PC-9 (cell line): Measurements from ENCODE around the gene KHK. TPM values are rescaled to one million over a fixed set of nuclear protein-coding genes. Genes with fewer than 3 reads are reported as not detected.

Experiments used
- Bru-seq: library from RNA; stranded (reverse); fragments of 400-500 nt; gene quantifications from one replicate; lab custom pipeline; 2021; lab: Mats Ljungman, UMichigan
- BruChase-seq, 2 experiments: library from RNA; stranded (reverse); fragments of 400-500 nt; gene quantifications; one replicate each; lab custom pipeline; 2021; lab: Mats Ljungman, UMichigan
- BruUV-seq: library from RNA; stranded (reverse); fragments of 400-500 nt; replicated peaks from 2 replicates; lab custom pipeline; 2021; lab: Mats Ljungman, UMichigan
- CTCF ChIA-PET: fragments of 300-600 bp; sonication (Branson Sonifier 250); formaldehyde crosslinking; loops from one replicate; lab custom pipeline; 2022; ENCODE audit warnings: antibody characterized with exemption; lab: Charles Lee
- POLR2A ChIA-PET: fragments of 300-600 bp; sonication (Branson Sonifier 250); formaldehyde crosslinking; loops from one replicate; lab custom pipeline; 2022; ENCODE audit warnings: antibody characterized with exemption; ENCODE audit not compliant: unreplicated experiment; lab: Charles Lee
- DNase-seq, 2 experiments: peaks; one replicate each; pipeline versions ENCODE4 v3.0.0 to v3.0.0-alpha.2; 2015 to 2022; ENCODE audit warnings: mixed read lengths in 1 of 2
- H2AFZ ChIP-seq: fragments of 200-600 bp; sonication (generic); 2 replicates; pipeline ENCODE4 v1.8.1; 2017; ENCODE audit warnings: antibody characterized with exemption
- H3F3A ChIP-seq: fragments of 200-600 bp; sonication (generic); 2 replicates; pipeline ENCODE4 v1.8.1; 2017; ENCODE audit warnings: antibody characterized with exemption, mild to moderate bottlenecking, low read depth; ENCODE audit not compliant: insufficient read depth
- H3K27ac ChIP-seq: fragments of 200-600 bp; sonication (generic); 2 replicates; pipeline ENCODE4 v1.6.1; 2016; ENCODE audit warnings: mixed run types
- H3K27me3 ChIP-seq: fragments of 200-600 bp; sonication (generic); 2 replicates; pipeline ENCODE4 v1.6.1; 2016; ENCODE audit warnings: low read depth, mixed run types; ENCODE audit not compliant: insufficient read depth
- H3K36me3 ChIP-seq: fragments of 200-600 bp; sonication (generic); 2 replicates; pipeline ENCODE4 v1.6.1; 2016; ENCODE audit warnings: low read depth, mixed run types
- H3K4me1 ChIP-seq: fragments of 200-600 bp; sonication (generic); replicated peaks from 2 replicates; pipeline ENCODE4 v1.6.1; 2016; ENCODE audit warnings: mixed run types; ENCODE audit not compliant: insufficient read depth
- H3K4me2 ChIP-seq: fragments of 200-600 bp; sonication (generic); 2 replicates; pipeline ENCODE4 v1.6.1; 2017; ENCODE audit warnings: mixed run types
- H3K4me3 ChIP-seq: fragments of 200-600 bp; sonication (generic); 2 replicates; pipeline ENCODE4 v1.6.1; 2016; ENCODE audit warnings: mixed run types
- H3K79me2 ChIP-seq: fragments of 200-600 bp; sonication (generic); 2 replicates; pipeline ENCODE4 v1.6.1; 2017; ENCODE audit warnings: low read depth, mixed run types
- H3K9me2 ChIP-seq: fragments of 200-600 bp; sonication (generic); 2 replicates; pipeline ENCODE4 v1.8.1; 2017; ENCODE audit warnings: mild to moderate bottlenecking; ENCODE audit not compliant: insufficient read depth
- H3K9me3 ChIP-seq: fragments of 200-600 bp; sonication (generic); 2 replicates; pipeline ENCODE4 v1.8.1; 2016; ENCODE audit warnings: low read depth; ENCODE audit not compliant: insufficient read depth
- H4K20me1 ChIP-seq: fragments of 200-600 bp; sonication (generic); 2 replicates; pipeline ENCODE4 v1.8.1; 2017; ENCODE audit not compliant: insufficient read depth
- EZH2 ChIP-seq: fragments of 200-600 bp; sonication (generic); IDR thresholded peaks from 2 replicates; pipeline ENCODE4 v1.8.0; 2017; ENCODE audit warnings: antibody characterized with exemption, low read depth
- intact Hi-C: fragments of 100-400 bp; cut with micrococcal nuclease; formaldehyde crosslinking; loops from one replicate; pipeline ENCODE4 v1.10.0; 2022; ENCODE audit not compliant: unreplicated experiment
- long read RNA-seq: library from polyadenylated mRNA; stranded (forward); transcript quantifications from one replicate; pipeline ENCODE4 v2.0.0, GENCODE V29; 2022
- total RNA-seq: library from RNA; stranded (reverse); gene quantifications from 2 replicates; pipeline ENCODE4 v1.2.3, GENCODE V29; 2021
- TF ChIP-seq, protein P1 (sequence below): fragments of 200-600 bp; sonication (generic); conservative IDR thresholded peaks from 2 replicates; pipeline ENCODE4 v1.6.1; 2017; ENCODE audit warnings: mixed run types, antibody characterized with exemption, mild to moderate bottlenecking, moderate library complexity

KHK gene
- 4.4 and 10.4 TPM in 2 replicates for total RNA-seq
- Bru-seq, nascent RNA: percentile 28 among the genes with signal in this experiment
- BruChase-seq, experiment 1, labeled RNA remaining after a 2-hour chase: percentile 32 among the genes with signal in this experiment
- BruChase-seq, experiment 2, labeled RNA remaining after a 6-hour chase: percentile 29 among the genes with signal in this experiment
- long read RNA-seq, transcript KHK-202 (8 exons, 2,411 nt): major isoform, 15 of 20 reads
- long read RNA-seq, partial matches to known transcripts: 0 of 20 reads
- long read RNA-seq, other reads (novel, unspliced or antisense): 5 of 20 reads

- Histone ChIP-seq H4K20me1 (no peaks in the 10 kb centered on the region), H3K9me2 (no peaks in the 10 kb centered on the region), H3K36me3 (no peaks in the 10 kb centered on the region), H3K27me3 (no peaks in the 10 kb centered on the region), H3K9me3 (no peaks in the 10 kb centered on the region), H3K79me2 (no peaks in the 10 kb centered on the region), H3F3A (peaks cover 6% of the 10 kb centered on the region; the same call in 1 of the 2 replicates), H2AFZ (peak within 1 kb of the TSS; percentile 100), H3K4me3 (peak within 1 kb of the TSS; percentile 94), H3K27ac (no peak within 1 kb of the TSS), H3K4me2 (peak within 1 kb of the TSS; percentile 87), H3K4me1 (peaks cover 18% of the 10 kb centered on the region)
- BruUV-seq: no TSS peak
- ChIA-PET CTCF (interaction anchor here (0.5 to 1.5 kb wide), 6 partner anchors 10 to 198 kb away, joined by 3 to 27 read pairs (median 8); no protein-coding TSS in a partner anchor), POLR2A (interaction anchor here (0.6 to 0.7 kb wide), 4 partner anchors 9 to 1075 kb away, joined by 3 to 5 read pairs (median 3); no protein-coding TSS in a partner anchor)
- TF ChIP-seq EZH2: no peak
- TF ChIP-seq, protein P1, sequence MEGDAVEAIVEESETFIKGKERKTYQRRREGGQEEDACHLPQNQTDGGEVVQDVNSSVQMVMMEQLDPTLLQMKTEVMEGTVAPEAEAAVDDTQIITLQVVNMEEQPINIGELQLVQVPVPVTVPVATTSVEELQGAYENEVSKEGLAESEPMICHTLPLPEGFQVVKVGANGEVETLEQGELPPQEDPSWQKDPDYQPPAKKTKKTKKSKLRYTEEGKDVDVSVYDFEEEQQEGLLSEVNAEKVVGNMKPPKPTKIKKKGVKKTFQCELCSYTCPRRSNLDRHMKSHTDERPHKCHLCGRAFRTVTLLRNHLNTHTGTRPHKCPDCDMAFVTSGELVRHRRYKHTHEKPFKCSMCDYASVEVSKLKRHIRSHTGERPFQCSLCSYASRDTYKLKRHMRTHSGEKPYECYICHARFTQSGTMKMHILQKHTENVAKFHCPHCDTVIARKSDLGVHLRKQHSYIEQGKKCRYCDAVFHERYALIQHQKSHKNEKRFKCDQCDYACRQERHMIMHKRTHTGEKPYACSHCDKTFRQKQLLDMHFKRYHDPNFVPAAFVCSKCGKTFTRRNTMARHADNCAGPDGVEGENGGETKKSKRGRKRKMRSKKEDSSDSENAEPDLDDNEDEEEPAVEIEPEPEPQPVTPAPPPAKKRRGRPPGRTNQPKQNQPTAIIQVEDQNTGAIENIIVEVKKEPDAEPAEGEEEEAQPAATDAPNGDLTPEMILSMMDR: no peak
- peak; percentile 36 to 53 for DNase-seq
- intact Hi-C loops: loop anchor here (1.0 kb wide), 2 partner anchors 36 to 126 kb away; partner anchors contain the start of gene AGBL5
Measured at GRCh38 chr2:27086724-27087593, at the start of gene KHK. KHK (plus strand) TSS chr2:27086772; CDS start chr2:27087260, 488 bp downstream.

DNA sequence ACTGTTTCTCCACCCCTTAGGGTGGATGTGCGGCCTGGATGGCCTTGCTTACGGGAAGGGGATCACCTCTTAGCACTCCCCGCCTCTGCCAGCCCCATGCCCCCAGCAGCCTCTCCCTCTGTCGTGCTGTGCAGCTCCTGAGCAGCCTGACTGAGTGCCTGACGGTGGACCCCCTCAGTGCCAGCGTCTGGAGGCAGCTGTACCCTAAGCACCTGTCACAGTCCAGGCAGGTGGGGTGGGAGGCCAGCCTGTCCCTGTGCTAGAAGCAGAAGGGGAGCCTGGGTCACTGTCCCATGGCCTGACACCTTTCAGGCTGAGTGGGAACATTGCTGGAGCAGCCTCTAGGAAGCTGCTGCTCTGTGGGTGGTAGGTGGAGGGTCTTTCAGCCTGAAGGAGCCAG lies 48.6 kb upstream of the KHK start:
- CTCF ChIA-PET: no interaction called here
- H3K9me2 ChIP-seq: no peaks in the 10 kb centered on the region

More for the DNA sequence above, 48.6 kb upstream of the KHK start:
- Histone ChIP-seq H3K4me3 (no peak overlapping the region), H3K4me1 (peaks cover 8% of the 10 kb centered on the region), H4K20me1 (no peaks in the 10 kb centered on the region; the same call in 1 of the 2 replicates), H3K79me2 (peaks cover 24% of the 10 kb centered on the region), H2AFZ (no peak overlapping the region), H3K4me2 (no peak overlapping the region), H3K27me3 (no peaks in the 10 kb centered on the region), H3K27ac (no peak overlapping the region), H3K36me3 (peaks cover 27% of the 10 kb centered on the region), H3F3A (peaks cover 4% of the 10 kb centered on the region), H3K9me3 (no peaks in the 10 kb centered on the region)
- intact Hi-C loops: no loop called here
- POLR2A ChIA-PET: no interaction called here
- TF ChIP-seq EZH2: no peak
- TF ChIP-seq, protein P1: no peak
- DNase-seq: no peak
- no TSS peak for BruUV-seq
